Erythroblast (primary cell): ENCODE results near the gene SNRNP70.

Experiments
- GATA1 ChIP-seq: IDR thresholded peaks from 2 replicates; pipeline ENCODE4 v1.6.1; 2011; ENCODE audit warnings: low read depth, mild to moderate bottlenecking, control low read depth, low read length, moderate library complexity
- POLR2A ChIP-seq: IDR thresholded peaks from 2 replicates; pipeline ENCODE4 v1.6.1; 2011; ENCODE audit warnings: mild to moderate bottlenecking, low read length

DNA sequence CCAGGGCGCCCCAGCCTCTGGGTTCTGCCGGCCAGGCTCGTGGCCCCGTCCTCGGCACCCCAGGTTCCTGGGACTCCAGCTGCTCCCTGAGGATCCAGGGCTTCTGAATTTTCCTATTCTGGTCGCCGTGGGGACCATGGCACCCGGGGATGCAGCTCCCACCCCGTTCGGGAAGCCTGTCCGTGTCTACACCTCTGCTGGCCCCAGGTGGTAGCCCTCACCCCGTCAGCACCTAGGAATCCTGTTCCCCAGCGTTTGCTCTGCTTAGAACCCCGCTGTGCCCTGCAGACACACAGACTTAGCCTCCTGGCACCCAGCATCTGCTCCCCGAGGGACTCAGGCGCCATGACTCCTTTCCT lies 35.1 kb downstream of the SNRNP70 start:
- no peak for TF ChIP-seq POLR2A
- no peak for TF ChIP-seq GATA1
